ENCODE results near the gene PSMD5. TPM values are rescaled to one million over a fixed set of nuclear protein-coding genes. Genes with fewer than 3 reads are reported as not detected.

The PSMD5 gene
- total RNA-seq, 1 donor from 2014 or later: 56.1 TPM

- no peak for DNase-seq (ENCODE audit: low spot score in 2 of 2, unreplicated experiment in 2 of 2)
- Mint-ChIP-seq H3K27me3 (ENCODE audit: low read depth) (peaks cover 35% of the 10 kb centered on the region), H3K4me3 (peak within 1 kb of the TSS; percentile 80), H3K27ac (peak within 1 kb of the TSS; percentile 68), H3K4me1 (peaks cover 17% of the 10 kb centered on the region), H3K36me3 (peaks cover 3% of the 10 kb centered on the region), H3K9me3 (no peaks in the 10 kb centered on the region)
- TF ChIP-seq, protein P1, sequence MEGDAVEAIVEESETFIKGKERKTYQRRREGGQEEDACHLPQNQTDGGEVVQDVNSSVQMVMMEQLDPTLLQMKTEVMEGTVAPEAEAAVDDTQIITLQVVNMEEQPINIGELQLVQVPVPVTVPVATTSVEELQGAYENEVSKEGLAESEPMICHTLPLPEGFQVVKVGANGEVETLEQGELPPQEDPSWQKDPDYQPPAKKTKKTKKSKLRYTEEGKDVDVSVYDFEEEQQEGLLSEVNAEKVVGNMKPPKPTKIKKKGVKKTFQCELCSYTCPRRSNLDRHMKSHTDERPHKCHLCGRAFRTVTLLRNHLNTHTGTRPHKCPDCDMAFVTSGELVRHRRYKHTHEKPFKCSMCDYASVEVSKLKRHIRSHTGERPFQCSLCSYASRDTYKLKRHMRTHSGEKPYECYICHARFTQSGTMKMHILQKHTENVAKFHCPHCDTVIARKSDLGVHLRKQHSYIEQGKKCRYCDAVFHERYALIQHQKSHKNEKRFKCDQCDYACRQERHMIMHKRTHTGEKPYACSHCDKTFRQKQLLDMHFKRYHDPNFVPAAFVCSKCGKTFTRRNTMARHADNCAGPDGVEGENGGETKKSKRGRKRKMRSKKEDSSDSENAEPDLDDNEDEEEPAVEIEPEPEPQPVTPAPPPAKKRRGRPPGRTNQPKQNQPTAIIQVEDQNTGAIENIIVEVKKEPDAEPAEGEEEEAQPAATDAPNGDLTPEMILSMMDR (IDR thresholded peaks at IDR 0.05; ENCODE audit: unreplicated experiment): no peak
These were observed 34.1 kb upstream of the PSMD5 start, which contains the start of gene PHF19 for GRCh38 chr9:120876842-120877240. Gene PHF19 (minus strand): TSS chr9:120877188. CDS start chr9:120874741, 2,447 bp downstream.

- TF ChIP-seq, protein P1 (IDR thresholded peaks at IDR 0.05; ENCODE audit: unreplicated experiment): no peak
- H3K27ac Mint-ChIP-seq: peak overlapping the region; percentile 33
- H3K4me3 Mint-ChIP-seq: peak overlapping the region; percentile 64
- DNase-seq (ENCODE audit: low spot score in 2 of 2, unreplicated experiment in 2 of 2): peak in 1 of 2 experiments; percentile 58
- peaks cover 3% of the 10 kb centered on the region for H3K36me3 Mint-ChIP-seq
- H3K27me3 Mint-ChIP-seq (ENCODE audit: low read depth): peaks cover 32% of the 10 kb centered on the region
- peaks cover 17% of the 10 kb centered on the region for H3K4me1 Mint-ChIP-seq
- no peaks in the 10 kb centered on the region for H3K9me3 Mint-ChIP-seq
These were observed 33.5 kb upstream of the PSMD5 start for GRCh38 chr9:120875954-120876841.

DNA sequence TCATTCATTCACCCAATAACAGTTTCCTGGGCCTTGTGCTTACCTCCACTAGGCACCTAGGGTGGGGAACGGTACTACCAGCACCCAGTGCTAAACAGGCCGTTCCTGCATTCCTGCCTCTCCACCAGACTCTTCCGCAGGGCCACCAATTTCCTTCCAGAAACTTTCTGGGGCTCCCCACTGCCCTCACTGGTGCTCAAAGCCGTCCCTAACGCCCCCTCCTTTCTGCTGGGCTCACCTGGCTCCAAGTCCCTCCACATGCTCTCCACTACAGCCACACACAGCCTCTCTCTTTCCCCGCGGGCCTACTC is 32.9 kb upstream of the PSMD5 start:
- Mint-ChIP-seq H3K9me3 (no peaks in the 10 kb centered on the region), H3K4me3 (peak overlapping the region; percentile 63), H3K27ac (peak overlapping the region; percentile 33), H3K27me3 (ENCODE audit: low read depth) (peaks cover 29% of the 10 kb centered on the region), H3K4me1 (peaks cover 17% of the 10 kb centered on the region), H3K36me3 (peaks cover 3% of the 10 kb centered on the region)
- DNase-seq (ENCODE audit: low spot score in 2 of 2, unreplicated experiment in 2 of 2): no peak
- TF ChIP-seq, protein P1 (IDR thresholded peaks at IDR 0.05; ENCODE audit: unreplicated experiment): no peak

DNA sequence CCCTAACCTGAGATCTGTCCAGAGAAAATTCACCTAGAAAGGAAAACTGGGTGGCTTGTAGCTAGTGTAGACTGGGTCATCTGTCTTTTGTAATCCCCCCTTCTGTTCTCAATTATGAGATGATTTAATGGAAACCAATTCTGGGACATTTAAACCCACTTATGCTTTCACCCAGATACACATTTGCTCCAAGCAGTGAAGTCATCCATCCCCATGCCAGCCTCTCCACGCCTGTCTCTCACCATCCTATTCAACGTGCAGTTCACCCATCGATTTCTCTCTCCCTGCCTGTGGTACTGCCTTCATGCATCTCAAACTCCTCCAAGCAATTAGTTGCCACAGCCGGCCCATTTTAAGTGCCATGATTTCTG is 32.5 kb upstream of the PSMD5 start:
- Mint-ChIP-seq H3K27ac (no peak overlapping the region), H3K9me3 (no peaks in the 10 kb centered on the region), H3K36me3 (peaks cover 3% of the 10 kb centered on the region), H3K27me3 (ENCODE audit: low read depth) (peaks cover 25% of the 10 kb centered on the region), H3K4me1 (peaks cover 17% of the 10 kb centered on the region), H3K4me3 (peak overlapping the region; percentile 63)
- TF ChIP-seq, protein P1 (IDR thresholded peaks at IDR 0.05; ENCODE audit: unreplicated experiment): no peak
- no peak for DNase-seq (ENCODE audit: low spot score in 2 of 2, unreplicated experiment in 2 of 2)

- Mint-ChIP-seq H3K9me3 (no peaks in the 10 kb centered on the region), H3K27me3 (ENCODE audit: low read depth) (peaks cover 19% of the 10 kb centered on the region), H3K27ac (no peak overlapping the region), H3K4me1 (peaks cover 17% of the 10 kb centered on the region), H3K4me3 (no peak overlapping the region), H3K36me3 (peaks cover 3% of the 10 kb centered on the region)
- no peak for DNase-seq (ENCODE audit: low spot score in 2 of 2, unreplicated experiment in 2 of 2)
- TF ChIP-seq, protein P1 (IDR thresholded peaks at IDR 0.05; ENCODE audit: unreplicated experiment): no peak
These were observed 31.8 kb upstream of the PSMD5 start for GRCh38 chr9:120874226-120875194.

Measured in mesothelial cell of epicardium (in vitro differentiated cells).